ENCODE data around the gene AQP12B.

DNA sequence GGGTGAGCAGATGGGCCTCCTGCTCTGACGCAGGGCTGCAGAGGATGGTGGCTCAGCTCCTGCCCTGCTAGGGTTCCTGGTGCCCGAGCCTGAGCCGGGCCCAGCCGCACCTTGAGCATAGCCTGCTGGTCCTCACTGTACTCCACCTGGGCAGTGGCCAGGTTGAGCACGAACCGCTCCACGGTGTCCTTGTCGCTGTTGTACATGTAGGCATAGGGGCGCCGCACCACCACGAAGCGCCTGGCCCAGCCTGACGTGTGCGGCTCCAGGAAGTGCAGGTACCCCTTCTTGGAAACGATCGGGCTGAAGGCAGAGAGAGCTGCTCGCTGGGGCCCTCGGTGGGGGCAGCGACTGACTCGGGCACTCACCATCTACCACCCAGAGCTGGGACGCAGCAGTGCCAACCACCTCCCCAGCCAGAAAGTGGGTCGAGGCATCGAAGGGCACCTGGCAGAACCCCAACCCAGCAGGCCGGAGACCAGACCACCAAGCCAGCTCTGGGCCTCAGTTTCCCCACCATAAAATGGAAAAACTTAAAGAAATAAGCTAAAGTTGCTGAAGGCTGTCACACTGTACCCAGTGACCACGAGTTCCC, 36.3 kb upstream of the AQP12B start:
- TF ChIP-seq, protein P1, sequence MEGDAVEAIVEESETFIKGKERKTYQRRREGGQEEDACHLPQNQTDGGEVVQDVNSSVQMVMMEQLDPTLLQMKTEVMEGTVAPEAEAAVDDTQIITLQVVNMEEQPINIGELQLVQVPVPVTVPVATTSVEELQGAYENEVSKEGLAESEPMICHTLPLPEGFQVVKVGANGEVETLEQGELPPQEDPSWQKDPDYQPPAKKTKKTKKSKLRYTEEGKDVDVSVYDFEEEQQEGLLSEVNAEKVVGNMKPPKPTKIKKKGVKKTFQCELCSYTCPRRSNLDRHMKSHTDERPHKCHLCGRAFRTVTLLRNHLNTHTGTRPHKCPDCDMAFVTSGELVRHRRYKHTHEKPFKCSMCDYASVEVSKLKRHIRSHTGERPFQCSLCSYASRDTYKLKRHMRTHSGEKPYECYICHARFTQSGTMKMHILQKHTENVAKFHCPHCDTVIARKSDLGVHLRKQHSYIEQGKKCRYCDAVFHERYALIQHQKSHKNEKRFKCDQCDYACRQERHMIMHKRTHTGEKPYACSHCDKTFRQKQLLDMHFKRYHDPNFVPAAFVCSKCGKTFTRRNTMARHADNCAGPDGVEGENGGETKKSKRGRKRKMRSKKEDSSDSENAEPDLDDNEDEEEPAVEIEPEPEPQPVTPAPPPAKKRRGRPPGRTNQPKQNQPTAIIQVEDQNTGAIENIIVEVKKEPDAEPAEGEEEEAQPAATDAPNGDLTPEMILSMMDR (IDR thresholded peaks at IDR 0.05; ENCODE audit: low read depth, low read length, poor library complexity, severe bottlenecking), result no peak
- TF ChIP-seq EZH2phosphoT487 (IDR thresholded peaks at IDR 0.05; ENCODE audit: borderline replicate concordance, low read length), result no peak

Data from DOHH2 (cell line).